ENCODE measurements around the gene PCF11. TPM values are rescaled to one million over a fixed set of nuclear protein-coding genes. Genes with fewer than 3 reads are reported as not detected.

PCF11 gene
- total and polyA plus RNA-seq, 7 donors = 12.7 to 78.2 (median 62.0) TPM

- Histone ChIP-seq H3K36me3 (peaks cover 6 to 37% (median 22%) of the 10 kb centered on the region in 4 donors), H3K4me1 (peaks cover 0 to 42% (median 37%) of the 10 kb centered on the region in 4 donors), H3K27me3 (no peaks in the 10 kb centered on the region), H3K9me3 (no peaks in the 10 kb centered on the region), H3K27ac (peak overlapping the region; percentile 87 to 94 (median 90)), H3K4me3 (peak overlapping the region; percentile 73 to 81 (median 74))
- intact Hi-C loops (cut with DNase I) = loop anchor here (5.0 kb wide), 2 partner anchors 95 to 120 kb away; partner anchors contain the start of genes CCDC90B and RAB30
- DNase-seq = no peak
- WGBS, 2 donors = 7 to 21% methylated on average over 8 of the region's 8 CpGs
- TF ChIP-seq CTCF (IDR thresholded peaks at IDR 0.05) = no peak
- no peak for TF ChIP-seq POLR2A (IDR thresholded peaks at IDR 0.05)
- TF ChIP-seq POLR2AphosphoS5 (IDR thresholded peaks at IDR 0.05) = no peak
- TF ChIP-seq EP300 (IDR thresholded peaks at IDR 0.05) = no peak
Measured at GRCh38 chr11:83192606-83193245, 35.8 kb downstream of the PCF11 start.

- DNase-seq = peak; percentile 97
- peaks cover 0 to 43% (median 37%) of the 10 kb centered on the region in 4 donors for H3K4me1 ChIP-seq
- TF ChIP-seq CTCF (IDR thresholded peaks at IDR 0.05) = peak in 1 of 4 experiments; percentile 25
- TF ChIP-seq POLR2A (IDR thresholded peaks at IDR 0.05) = peak; percentile 62 to 85
- TF ChIP-seq POLR2AphosphoS5 (IDR thresholded peaks at IDR 0.05) = peak; percentile 91 to 96 (median 94)
- peak in 2 of 4 donors; percentile 1 to 23 for TF ChIP-seq EP300 (IDR thresholded peaks at IDR 0.05)
- no peaks in the 10 kb centered on the region for H3K9me3 ChIP-seq
- WGBS, 2 donors = 0% methylated on average over 67 of the region's 67 CpGs
- H3K27me3 ChIP-seq = no peaks in the 10 kb centered on the region
- peaks cover 6 to 38% (median 22%) of the 10 kb centered on the region in 4 donors for H3K36me3 ChIP-seq
- peak within 1 kb of the TSS; percentile 73 to 81 (median 74) for H3K4me3 ChIP-seq
- peak within 1 kb of the TSS; percentile 87 to 94 (median 90) for H3K27ac ChIP-seq
- intact Hi-C loops (cut with DNase I) = loop anchor here (1.0 to 5.0 kb wide), 4 partner anchors 36 to 293 kb away; partner anchors contain the start of genes CCDC90B, DDIAS, PCF11 and PRCP
Measured at GRCh38 chr11:83193315-83194280, 36.7 kb downstream of the PCF11 start, which contains the start of gene ANKRD42. Gene ANKRD42, plus strand, starts transcription at chr11:83193712. Its CDS starts 959 bp downstream, at chr11:83194671.

- WGBS, 2 donors = 2 to 3% methylated on average over 35 of the region's 35 CpGs
- H3K4me1 ChIP-seq = peaks cover 0 to 43% (median 37%) of the 10 kb centered on the region in 4 donors
- H3K36me3 ChIP-seq = peaks cover 6 to 38% (median 20%) of the 10 kb centered on the region in 4 donors
- TF ChIP-seq EP300 (IDR thresholded peaks at IDR 0.05) = no peak
- TF ChIP-seq CTCF (IDR thresholded peaks at IDR 0.05) = no peak
- peak in 1 of 2 donors; percentile 13 for TF ChIP-seq POLR2A (IDR thresholded peaks at IDR 0.05)
- TF ChIP-seq POLR2AphosphoS5 (IDR thresholded peaks at IDR 0.05) = peak; percentile 49 to 78 (median 55)
- DNase-seq = peak; percentile 94
- intact Hi-C loops (cut with DNase I) = loop anchor here (1.0 to 5.0 kb wide), 4 partner anchors 37 to 294 kb away; partner anchors contain the start of genes CCDC90B, DDIAS, PCF11 and PRCP
- no peaks in the 10 kb centered on the region for H3K27me3 ChIP-seq
- H3K9me3 ChIP-seq = no peaks in the 10 kb centered on the region
- peak overlapping the region; percentile 73 to 81 (median 74) for H3K4me3 ChIP-seq
- peak overlapping the region; percentile 87 to 94 (median 90) for H3K27ac ChIP-seq
Measured at GRCh38 chr11:83194281-83195142, 37.6 kb downstream of the PCF11 start.

GRCh38 chr11:83195143-83195466 lies 38.2 kb downstream of the PCF11 start:
- H3K27ac ChIP-seq = peak overlapping the region; percentile 87 to 94 (median 90)
- H3K9me3 ChIP-seq = no peaks in the 10 kb centered on the region
- intact Hi-C loops (cut with DNase I) = loop anchor here (2.0 kb wide), 1 partner anchor 294 kb away; the partner anchor contains the start of genes DDIAS and PRCP
- TF ChIP-seq CTCF (IDR thresholded peaks at IDR 0.05) (no peak), EP300 (IDR thresholded peaks at IDR 0.05) (no peak), POLR2AphosphoS5 (IDR thresholded peaks at IDR 0.05) (no peak), POLR2A (IDR thresholded peaks at IDR 0.05) (no peak)
- peaks cover 0 to 43% (median 37%) of the 10 kb centered on the region in 4 donors for H3K4me1 ChIP-seq
- 17 to 46% methylated on average over 4 of the region's 4 CpGs for WGBS, 2 donors
- H3K27me3 ChIP-seq = no peaks in the 10 kb centered on the region
- H3K36me3 ChIP-seq = peaks cover 5 to 34% (median 16%) of the 10 kb centered on the region in 4 donors
- DNase-seq = no peak
- peak overlapping the region; percentile 73 to 81 (median 74) for H3K4me3 ChIP-seq

Data from sigmoid colon (tissue), 7 donors.